Limb (tissue), 2 donors: ENCODE measurements around the gene CFAP57.

Experiments used
- DNase-seq, 2 donors: peaks; one replicate each; pipeline ENCODE4 v3.0.0-alpha.2; 2016; ENCODE audit errors: extremely low spot score in 2 of 2

The CFAP57 gene

GRCh38 chr1:43298055-43298454 is 125.9 kb downstream of the CFAP57 start:
- no peak for DNase-seq

GRCh38 chr1:43299101-43299500 is 127.0 kb downstream of the CFAP57 start:
- DNase-seq, result no peak

GRCh38 chr1:43300378-43301094 is 128.4 kb downstream of the CFAP57 start, which contains the start of gene TIE1:
Gene TIE1, plus strand, starts transcription at chr1:43300982. Its CDS starts 90 bp downstream, at chr1:43301072.
- no peak for DNase-seq

GRCh38 chr1:43302201-43302600 is 130.1 kb downstream of the CFAP57 start:
- no peak for DNase-seq

- no peak for DNase-seq
Observed at GRCh38 chr1:43302721-43303470, 130.8 kb downstream of the CFAP57 start.

GRCh38 chr1:43303471-43304313 is 131.6 kb downstream of the CFAP57 start:
- DNase-seq, result no peak
